Lung (tissue), 12 donors: ENCODE results near the gene EIF4G2. TPM values are rescaled to one million over a fixed set of nuclear protein-coding genes. Genes with fewer than 3 reads are reported as not detected.

Source experiments
- ATAC-seq: fragments of 200-7000 bp; cut with Tn5 transposase; one replicate; pipeline ENCODE4 v1.9.1; 2020; ENCODE audit warnings: moderate number of reproducible peaks; ENCODE audit not compliant: insufficient read depth, low FRiP score
- DNase-seq, 3 donors: peaks; one replicate each; pipeline ENCODE4 v3.0.0-alpha.2; 2013 to 2017
- H3K27ac ChIP-seq, 2 donors: one replicate each; pipeline ENCODE4 v1.5.1; 2013; ENCODE audit warnings: mild to moderate bottlenecking in 2 of 2, moderate library complexity in 2 of 2, control low read depth in 1 of 2, inconsistent platforms in 1 of 2, low read depth in 1 of 2, low read length in 1 of 2
- H3K27me3 ChIP-seq, 3 donors: one replicate each; pipeline ENCODE4 v1.5.1; 2013; ENCODE audit warnings: low read length in 2 of 3; ENCODE audit not compliant: control insufficient read depth in 3 of 3, insufficient read depth in 3 of 3
- H3K36me3 ChIP-seq, 4 donors: one replicate each; pipeline ENCODE4 v1.5.1; 2013; ENCODE audit warnings: low read length in 4 of 4, mild to moderate bottlenecking in 1 of 4, moderate library complexity in 1 of 4; ENCODE audit not compliant: control insufficient read depth in 4 of 4, insufficient read depth in 4 of 4
- H3K4me1 ChIP-seq, 5 donors: one replicate each; pipeline ENCODE4 v1.5.1; 2013; ENCODE audit warnings: low read length in 5 of 5, mild to moderate bottlenecking in 2 of 5, moderate library complexity in 1 of 5; ENCODE audit not compliant: control insufficient read depth in 5 of 5, insufficient read depth in 5 of 5
- H3K4me3 ChIP-seq: one replicate; pipeline ENCODE4 v1.5.1; 2013; ENCODE audit warnings: mild to moderate bottlenecking, control low read depth, moderate library complexity
- H3K9ac ChIP-seq, 2 donors: one replicate each; pipeline ENCODE4 v1.5.1; 2013; ENCODE audit warnings: low read length in 2 of 2, control low read depth in 1 of 2; ENCODE audit not compliant: insufficient read depth in 1 of 2
- H3K9me3 ChIP-seq, 4 donors: one replicate each; pipeline ENCODE4 v1.5.1; 2013; ENCODE audit warnings: low read length in 3 of 4, mild to moderate bottlenecking in 1 of 4, moderate library complexity in 1 of 4; ENCODE audit not compliant: control insufficient read depth in 4 of 4, insufficient read depth in 3 of 4
- WGBS, 2 donors: extraction: QIAGEN DNeasy Blood & Tissue Kit; methylation state at CpG; one replicate each; pipeline ENCODE4 v1.1.7; 2013; 5-methylcytosine and 5-hydroxymethylcytosine counted together
- polyA plus RNA-seq, 2 donors: library from polyadenylated mRNA; stranded (reverse); fragments of 200-250 nt; gene quantifications; one replicate each; pipeline ENCODE4 v1.2.1, GENCODE V29; 2013
- total RNA-seq, 2 donors: library from RNA; depleted of rRNA in 1 of 2; stranded (reverse); fragments of >200 nt in 1 of 2; gene quantifications; one replicate each; pipeline ENCODE4 v1.2.1, GENCODE V29; 2014 to 2021
- TF ChIP-seq, protein P1 (sequence below): IDR thresholded peaks from 2 replicates; pipeline ENCODE4 v1.5.1; 2012; ENCODE audit warnings: mild to moderate bottlenecking; ENCODE audit errors: control extremely low read depth, extremely low read depth
- donor health status: control.
- donor health status: control.
- donor health status: Bipolar disorder and iron deficiency.
- donor health status: healthy.
- donor health status: DM: yes; HTN: yes; CAD: no.

EIF4G2 gene
- total and polyA plus RNA-seq, 4 donors, result 189 to 932 (median 538) TPM

DNA sequence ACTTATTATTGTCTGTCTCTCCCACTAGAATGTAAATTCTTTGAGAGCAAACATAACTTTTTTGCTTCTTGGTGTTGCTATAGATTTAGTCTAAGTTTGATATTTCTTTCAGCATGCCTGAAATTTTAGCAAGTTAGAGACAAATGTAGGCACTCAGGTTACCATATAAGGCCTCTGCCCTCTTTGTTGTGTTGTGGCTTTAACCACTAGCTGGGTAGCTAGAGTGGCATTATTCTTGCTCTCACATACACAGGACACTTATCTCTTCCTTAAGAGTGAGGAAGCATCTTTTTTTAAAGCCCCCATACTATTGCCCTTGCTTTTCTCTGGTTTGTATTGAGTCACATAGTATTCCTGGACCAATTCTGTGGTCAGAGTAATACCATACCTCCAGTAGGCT is 37.9 kb upstream of the EIF4G2 start:
- Histone ChIP-seq H3K27ac (no peak overlapping the region), H3K27me3 (no peaks in the 10 kb centered on the region), H3K4me1 (peaks cover 0 to 6% (median 3%) of the 10 kb centered on the region in 5 donors), H3K9me3 (no peaks in the 10 kb centered on the region), H3K4me3 (no peak overlapping the region), H3K9ac (no peak overlapping the region), H3K36me3 (peaks cover 0 to 4% (median under 1%) of the 10 kb centered on the region in 4 donors)
- DNase-seq (no peak), ATAC-seq (no peak)
- TF ChIP-seq, protein P1, sequence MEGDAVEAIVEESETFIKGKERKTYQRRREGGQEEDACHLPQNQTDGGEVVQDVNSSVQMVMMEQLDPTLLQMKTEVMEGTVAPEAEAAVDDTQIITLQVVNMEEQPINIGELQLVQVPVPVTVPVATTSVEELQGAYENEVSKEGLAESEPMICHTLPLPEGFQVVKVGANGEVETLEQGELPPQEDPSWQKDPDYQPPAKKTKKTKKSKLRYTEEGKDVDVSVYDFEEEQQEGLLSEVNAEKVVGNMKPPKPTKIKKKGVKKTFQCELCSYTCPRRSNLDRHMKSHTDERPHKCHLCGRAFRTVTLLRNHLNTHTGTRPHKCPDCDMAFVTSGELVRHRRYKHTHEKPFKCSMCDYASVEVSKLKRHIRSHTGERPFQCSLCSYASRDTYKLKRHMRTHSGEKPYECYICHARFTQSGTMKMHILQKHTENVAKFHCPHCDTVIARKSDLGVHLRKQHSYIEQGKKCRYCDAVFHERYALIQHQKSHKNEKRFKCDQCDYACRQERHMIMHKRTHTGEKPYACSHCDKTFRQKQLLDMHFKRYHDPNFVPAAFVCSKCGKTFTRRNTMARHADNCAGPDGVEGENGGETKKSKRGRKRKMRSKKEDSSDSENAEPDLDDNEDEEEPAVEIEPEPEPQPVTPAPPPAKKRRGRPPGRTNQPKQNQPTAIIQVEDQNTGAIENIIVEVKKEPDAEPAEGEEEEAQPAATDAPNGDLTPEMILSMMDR, result no peak

DNA sequence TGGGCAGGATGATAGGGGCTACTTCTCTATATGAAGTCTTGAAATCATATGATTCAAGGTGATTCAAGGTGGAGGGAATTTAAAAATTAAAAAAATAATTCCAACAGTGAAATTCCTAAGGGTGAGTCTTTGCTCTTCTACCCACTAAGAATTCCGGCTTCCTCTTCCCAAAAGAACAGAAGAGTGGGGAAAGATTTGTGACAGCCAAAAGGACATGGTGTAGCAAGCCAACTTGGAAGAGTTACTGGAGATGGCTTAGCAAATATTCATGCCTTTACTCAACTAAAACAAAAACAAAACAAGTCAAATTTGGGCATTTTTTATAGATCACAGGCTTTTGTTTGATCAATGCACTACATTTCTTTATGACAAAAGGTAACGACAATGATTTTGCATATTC is 36.9 kb upstream of the EIF4G2 start:
- H3K4me1 ChIP-seq, result peaks cover 0 to 6% (median 3%) of the 10 kb centered on the region in 5 donors
- no peaks in the 10 kb centered on the region for H3K27me3 ChIP-seq
- WGBS, 2 donors, result 84 to 92% methylated on average over 2 of the region's 2 CpGs
- no peak overlapping the region for H3K4me3 ChIP-seq
- H3K27ac ChIP-seq, result no peak overlapping the region
- H3K9me3 ChIP-seq, result no peaks in the 10 kb centered on the region
- ATAC-seq (no peak), DNase-seq (no peak)
- TF ChIP-seq, protein P1, result no peak
- peaks cover 0 to 4% (median under 1%) of the 10 kb centered on the region in 4 donors for H3K36me3 ChIP-seq
- H3K9ac ChIP-seq, result no peak overlapping the region

DNA sequence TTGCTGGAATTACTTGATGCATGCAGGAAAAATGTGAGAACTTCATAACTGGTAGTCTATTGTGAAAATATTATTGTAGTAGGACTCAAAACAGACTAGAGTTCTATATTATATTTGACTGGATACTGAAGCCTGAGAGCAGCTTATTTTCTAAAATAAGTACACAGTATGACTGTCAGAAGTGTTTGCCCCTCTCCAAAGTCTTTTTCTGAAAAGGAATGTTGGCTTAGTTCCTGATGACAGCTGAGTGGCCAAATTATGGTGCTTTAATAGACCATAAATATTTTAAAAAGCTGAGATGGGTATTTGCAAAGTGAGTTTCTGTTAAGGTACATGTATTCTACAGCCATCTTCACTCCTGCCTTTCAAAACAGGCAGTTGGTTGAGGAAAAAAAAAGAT is 36.1 kb upstream of the EIF4G2 start:
- Histone ChIP-seq H3K27me3 (no peaks in the 10 kb centered on the region), H3K4me3 (no peak overlapping the region), H3K27ac (no peak overlapping the region), H3K36me3 (peaks cover 0 to under 1% (median 0%) of the 10 kb centered on the region in 4 donors), H3K4me1 (peaks cover 0 to 6% (median 3%) of the 10 kb centered on the region in 5 donors), H3K9ac (no peak overlapping the region), H3K9me3 (no peaks in the 10 kb centered on the region)
- TF ChIP-seq, protein P1, result no peak
- no peak for ATAC-seq
- DNase-seq, result no peak

DNA sequence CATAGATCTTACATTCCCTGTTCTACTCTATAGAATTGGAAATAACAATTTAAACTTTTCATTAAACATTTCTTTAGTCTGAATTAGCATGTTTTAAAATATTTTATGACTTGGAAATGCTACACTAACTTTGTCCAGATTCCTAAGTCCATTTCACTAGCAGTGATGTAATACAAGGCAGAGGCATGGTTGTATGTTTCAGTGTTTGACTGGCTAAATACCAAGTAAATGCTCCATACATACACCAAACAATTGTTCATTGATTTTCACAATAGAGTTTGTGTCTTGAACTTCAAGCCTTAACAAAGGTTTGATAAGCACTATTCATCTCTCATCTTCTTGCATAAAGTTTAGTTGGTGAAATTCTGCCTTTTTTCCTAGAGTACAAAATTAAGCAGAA is 35.6 kb upstream of the EIF4G2 start:
- Histone ChIP-seq H3K4me3 (no peak overlapping the region), H3K27ac (no peak overlapping the region), H3K9me3 (no peaks in the 10 kb centered on the region), H3K9ac (no peak overlapping the region), H3K27me3 (no peaks in the 10 kb centered on the region), H3K4me1 (peaks cover 0 to 6% (median 3%) of the 10 kb centered on the region in 5 donors), H3K36me3 (no peaks in the 10 kb centered on the region)
- TF ChIP-seq, protein P1, result no peak
- ATAC-seq (no peak), DNase-seq (no peak)
